A549 (cell line): ENCODE data around the gene INAFM1. TPM values are rescaled to one million over a fixed set of nuclear protein-coding genes. Genes with fewer than 3 reads are reported as not detected.
A peak's percentile ranks its signal among the peaks of the same experiment; 100 is the strongest.

Source experiments
- ATAC-seq, 2 experiments: fragments of 200-7000 bp in 1 of 2; fragments of >200 bp in 1 of 2; cut with Nextera tagmentation in 1 of 2; cut with Tn5 transposase in 1 of 2; 3 replicates each; pipeline versions ENCODE4 v1.8.0 to v1.9.1; 2018 to 2020; ENCODE audit warnings: mild to moderate bottlenecking in 1 of 2, moderate library complexity in 1 of 2
- CTCF ChIA-PET: fragments of 300-600 bp; sonication (Branson Sonifier 250); formaldehyde crosslinking; extraction: SDS; loops from one replicate; lab custom pipeline; 2021; ENCODE audit warnings: antibody characterized with exemption, inconsistent platforms; lab: Yijun Ruan, JAX
- POLR2A ChIA-PET: fragments of 350-600 bp; formaldehyde crosslinking; extraction: SDS; loops from one replicate; lab custom pipeline; 2021; ENCODE audit warnings: antibody characterized with exemption, inconsistent platforms; lab: Yijun Ruan, JAX
- DNase-seq, 2 experiments: peaks; one replicate each; pipeline versions ENCODE4 v3.0.0 to v3.0.0-alpha.2; 2011 to 2016; ENCODE audit warnings: low read depth in 1 of 2, low spot score in 1 of 2
- FAIRE-seq: peaks from 2 replicates; lab custom pipeline; 2011; peaks lifted over from hg19 to GRCh38; lab: Jason Lieb, UNC
- H3K27ac ChIP-seq, 2 experiments: fragments of >200 bp; sonication (Bioruptor Twin); formaldehyde crosslinking; 3 replicates each; pipeline ENCODE4 v1.5.1; 2016 to 2017
- H3K4me1 ChIP-seq: fragments of >200 bp; sonication (Bioruptor Twin); formaldehyde crosslinking; 3 replicates; pipeline ENCODE4 v1.6.1; 2016
- H3K4me2 ChIP-seq: fragments of >200 bp; sonication (Bioruptor Twin); formaldehyde crosslinking; 3 replicates; pipeline ENCODE4 v1.6.1; 2016
- H3K4me3 ChIP-seq: fragments of >200 bp; sonication (Bioruptor Twin); formaldehyde crosslinking; 3 replicates; pipeline ENCODE4 v1.5.1; 2016
- H3K9me3 ChIP-seq: fragments of >200 bp; sonication (Bioruptor Twin); formaldehyde crosslinking; 3 replicates; pipeline ENCODE4 v1.6.1; 2016
- ATOH8 ChIP-seq: fragments of 250-450 bp; sonication (Bioruptor Pico); IDR thresholded peaks from 2 replicates; pipeline ENCODE4 v1.5.0; 2020; ENCODE audit warnings: low read depth, mild to moderate bottlenecking, moderate library complexity
- CBX8 ChIP-seq: fragments of 200-600 bp; sonication (generic); IDR thresholded peaks from 2 replicates; pipeline ENCODE4 v1.6.1; 2016
- CHD2 ChIP-seq: fragments of 150-350 bp; IDR thresholded peaks from 2 replicates; pipeline ENCODE4 v1.6.1; 2014; ENCODE audit warnings: low read length; ENCODE audit not compliant: partially characterized antibody
- CHD4 ChIP-seq: fragments of 200-600 bp; sonication (generic); IDR thresholded peaks from 2 replicates; pipeline ENCODE4 v1.6.1; 2016; ENCODE audit warnings: antibody characterized with exemption, mild to moderate bottlenecking, borderline replicate concordance
- CTCF ChIP-seq: fragments of >200 bp; sonication (Bioruptor Twin); formaldehyde crosslinking; IDR thresholded peaks from 3 replicates; pipeline ENCODE4 v1.5.1; 2016
- EHF ChIP-seq: fragments of 250-450 bp; sonication (Bioruptor Pico); IDR thresholded peaks from 2 replicates; pipeline ENCODE4 v1.5.0; 2020; ENCODE audit warnings: mild to moderate bottlenecking
- EP300 ChIP-seq, 2 experiments: fragments of >200 bp; sonication (Bioruptor Twin); formaldehyde crosslinking; IDR thresholded peaks; 2 replicates in 1 of 2; 3 replicates in 1 of 2; pipeline ENCODE4 v1.6.1; 2016 to 2017
- FOSL2 ChIP-seq, 2 experiments: fragments of 450-650 bp in 1 of 2; fragments of >200 bp in 1 of 2; sonication (Bioruptor Twin) in 1 of 2; formaldehyde crosslinking; IDR thresholded peaks; 2 replicates each; pipeline versions ENCODE4 v1.5.0 to v1.6.1; 2016 to 2020; ENCODE audit warnings: mild to moderate bottlenecking in 1 of 2, moderate library complexity in 1 of 2
- HES2 ChIP-seq: fragments of >200 bp; sonication (Bioruptor Twin); formaldehyde crosslinking; IDR thresholded peaks from 2 replicates; pipeline ENCODE4 v1.6.1; 2016
- HOXB13 ChIP-seq: fragments of 250-450 bp; sonication (Bioruptor Pico); IDR thresholded peaks from 2 replicates; pipeline ENCODE4 v1.5.0; 2020; ENCODE audit warnings: low read depth, mild to moderate bottlenecking, moderate library complexity
- JUN ChIP-seq, 2 experiments: fragments of >200 bp; sonication (Bioruptor Twin); formaldehyde crosslinking; IDR thresholded peaks; 2 replicates in 1 of 2; 3 replicates in 1 of 2; pipeline ENCODE4 v1.6.1; 2016 to 2017
- MAX ChIP-seq: IDR thresholded peaks from 2 replicates; pipeline ENCODE4 v1.6.1; 2012
- NPAS2 ChIP-seq: fragments of 250-450 bp; sonication (Bioruptor Pico); IDR thresholded peaks from 2 replicates; pipeline ENCODE4 v1.8.0; 2022; ENCODE audit warnings: mild to moderate bottlenecking, moderate library complexity, borderline replicate concordance
- NR3C1 ChIP-seq: fragments of >200 bp; sonication (Bioruptor Twin); formaldehyde crosslinking; IDR thresholded peaks from 3 replicates; pipeline ENCODE4 v1.6.1; 2017
- PHF8 ChIP-seq: fragments of 200-600 bp; sonication (generic); IDR thresholded peaks from 2 replicates; pipeline ENCODE4 v1.6.1; 2016; ENCODE audit warnings: low read depth, mild to moderate bottlenecking, antibody characterized with exemption, moderate library complexity, borderline replicate concordance
- REST ChIP-seq: fragments of 200-600 bp; sonication (generic); IDR thresholded peaks from 2 replicates; pipeline ENCODE4 v1.6.1; 2016; ENCODE audit warnings: antibody characterized with exemption, mild to moderate bottlenecking, moderate library complexity
- RFX5 ChIP-seq: fragments of 450-650 bp; IDR thresholded peaks from 2 replicates; pipeline ENCODE4 v1.7.1; 2014; ENCODE audit warnings: antibody characterized with exemption, mild to moderate bottlenecking, moderate library complexity
- RNF2 ChIP-seq: fragments of 200-600 bp; sonication (generic); IDR thresholded peaks from 2 replicates; pipeline ENCODE4 v1.6.1; 2016; ENCODE audit warnings: low read depth, mild to moderate bottlenecking, antibody characterized with exemption, moderate library complexity, borderline replicate concordance
- SREBF2 ChIP-seq: fragments of 450-650 bp; IDR thresholded peaks from 2 replicates; pipeline ENCODE4 v1.6.1; 2014; ENCODE audit warnings: mild to moderate bottlenecking, moderate library complexity
- USF2 ChIP-seq: fragments of 450-650 bp; IDR thresholded peaks from 2 replicates; pipeline ENCODE4 v1.6.1; 2014; ENCODE audit warnings: antibody characterized with exemption
- ZSCAN20 ChIP-seq: fragments of 250-450 bp; sonication (Bioruptor Pico); IDR thresholded peaks from 2 replicates; pipeline ENCODE4 v1.8.0; 2022; ENCODE audit warnings: mild to moderate bottlenecking, moderate library complexity
- WGBS: methylation state at CpG from one replicate; pipeline ENCODE4 v1.1.6; 2017; ENCODE audit errors: missing lambda C conversion rate; 5-methylcytosine and 5-hydroxymethylcytosine counted together
- polyA plus RNA-seq, 4 experiments: library from polyadenylated mRNA; depleted of rRNA in 3 of 4; stranded (reverse); fragments of >200 nt; fragmentation: RNase III in 1 of 4; extraction: RNeasy Plus Mini Kit Qiagen cat#74134 plus additional on column Dnase treatment in 1 of 4; gene quantifications; 2 replicates in 3 of 4; 3 replicates in 1 of 4; pipeline ENCODE4 v1.2.3, GENCODE V29; 2011 to 2017

The INAFM1 gene
- polyA plus RNA-seq, 2 of the 4 experiments (the other 2 are of a cell fraction) = 1.5 to 5.5 TPM

GRCh38 chr19:47240556-47240955 lies 34.1 kb upstream of the INAFM1 start:
- Histone ChIP-seq H3K4me1 (peaks cover 33% of the 10 kb centered on the region), H3K27ac (peak overlapping the region; percentile 57 to 84), H3K4me2 (peak overlapping the region; percentile 74), H3K4me3 (no peak overlapping the region; the same call in 2 of the 3 replicates), H3K9me3 (no peaks in the 10 kb centered on the region)
- ATAC-seq (no peak), DNase-seq (no peak), FAIRE-seq (no peak)
- WGBS = 90% methylated on average over 6 of the region's 6 CpGs
- TF ChIP-seq USF2 (no peak), CTCF (no peak), EHF (CRISPR knock-in tag) (no peak), MAX (no peak), PHF8 (no peak), CBX8 (no peak), NR3C1 (no peak), REST (no peak), NPAS2 (CRISPR knock-in tag) (no peak)
- ChIA-PET POLR2A (interaction anchor here (1.0 to 2.6 kb wide), 2 partner anchors 8 to 14 kb away, joined by 3 to 19 read pairs; no protein-coding TSS in a partner anchor), CTCF (interaction anchor here (0.5 to 7.4 kb wide), 4 partner anchors 11 to 356 kb away, joined by 3 to 41 read pairs (median 3); no protein-coding TSS in a partner anchor)

- no peak for FAIRE-seq
- peak overlapping the region; percentile 74 for H3K4me2 ChIP-seq
- ATAC-seq = peak; percentile 8 to 46; a peak in 5 of 6 replicates
- peak overlapping the region; percentile 57 to 84 for H3K27ac ChIP-seq
- no peak for TF ChIP-seq ZSCAN20
- TF ChIP-seq RNF2 = no peak
- no peak for TF ChIP-seq USF2
- no peak for TF ChIP-seq SREBF2
- no peak for TF ChIP-seq MAX
- TF ChIP-seq EP300 (IDR thresholded peaks at IDR 0.05) = no peak
- TF ChIP-seq JUN (IDR thresholded peaks at IDR 0.05) = peak in 1 of 2 experiments; percentile 60; a peak in 1 of 5 replicates
- TF ChIP-seq FOSL2 (IDR thresholded peaks at IDR 0.05) = 0 out of 2 replicates have a peak, but pooled peaks have one; percentile 12
- peak; percentile 52 for TF ChIP-seq FOSL2 (CRISPR knock-in tag; IDR thresholded peaks at IDR 0.05)
- TF ChIP-seq CHD4 = 0 out of 2 replicates have a peak, but pooled peaks have one; percentile 6
- no peak for TF ChIP-seq HOXB13
- peak; percentile 73 for TF ChIP-seq RFX5
- peak; percentile 34 for TF ChIP-seq CHD2
- TF ChIP-seq HES2 = no peak
- TF ChIP-seq ATOH8 (CRISPR knock-in tag) = no peak
- H3K9me3 ChIP-seq = no peaks in the 10 kb centered on the region
- peak overlapping the region; percentile 16; the same call in 2 of the 3 replicates for H3K4me3 ChIP-seq
- DNase-seq = peak; percentile 69 to 83
- WGBS = 25% methylated on average over 24 of the region's 27 CpGs
- H3K4me1 ChIP-seq = peaks cover 33% of the 10 kb centered on the region
- ChIA-PET POLR2A (interaction anchor here (1.0 to 2.6 kb wide), 2 partner anchors 9 to 15 kb away, joined by 3 to 19 read pairs; no protein-coding TSS in a partner anchor), CTCF (interaction anchor here (0.5 to 7.4 kb wide), 3 partner anchors 30 to 357 kb away, joined by 3 to 41 read pairs (median 3); no protein-coding TSS in a partner anchor)
These were observed 33.4 kb upstream of the INAFM1 start for GRCh38 chr19:47240996-47241918.
